BLaER1 treated with 17β-estradiol and CSF1 and Interleukin-3, amounts not matched to agents 10 nM and 100 nM (cell line): ENCODE results near the gene C11orf58.

Experiments
- H3K27ac ChIP-seq, 11 experiments: shearing (Covaris generic); formaldehyde crosslinking; 2 replicates each; pipeline ENCODE4 v1.8.1; 2022
- H3K27me3 ChIP-seq, 11 experiments: shearing (Covaris generic); formaldehyde crosslinking; 2 replicates each; pipeline ENCODE4 v1.8.1; 2022
- H3K36me3 ChIP-seq, 11 experiments: shearing (Covaris generic); formaldehyde crosslinking; 2 replicates each; pipeline ENCODE4 v1.8.1; 2022
- H3K4me1 ChIP-seq, 10 experiments: shearing (Covaris generic); formaldehyde crosslinking; 2 replicates each; pipeline ENCODE4 v1.8.1; 2022
- H3K4me2 ChIP-seq, 11 experiments: shearing (Covaris generic); formaldehyde crosslinking; 2 replicates each; pipeline ENCODE4 v1.8.1; 2022
- H3K4me3 ChIP-seq, 10 experiments: shearing (Covaris generic); formaldehyde crosslinking; 2 replicates each; pipeline ENCODE4 v1.8.1; 2022
- H3K9ac ChIP-seq, 11 experiments: shearing (Covaris generic); formaldehyde crosslinking; 2 replicates each; pipeline ENCODE4 v1.8.1; 2022
- H3K9me3 ChIP-seq, 11 experiments: shearing (Covaris generic); formaldehyde crosslinking; replicated peaks in 1 of 11; 2 replicates each; pipeline ENCODE4 v1.8.1; 2022
- H4K20me1 ChIP-seq, 11 experiments: shearing (Covaris generic); formaldehyde crosslinking; 2 replicates each; pipeline ENCODE4 v1.8.1; 2022
- Cebpa-rat ChIP-seq, 11 experiments: shearing (Covaris generic); IDR thresholded peaks; 2 replicates each; pipeline ENCODE4 v1.8.1; 2022

The C11orf58 gene

DNA sequence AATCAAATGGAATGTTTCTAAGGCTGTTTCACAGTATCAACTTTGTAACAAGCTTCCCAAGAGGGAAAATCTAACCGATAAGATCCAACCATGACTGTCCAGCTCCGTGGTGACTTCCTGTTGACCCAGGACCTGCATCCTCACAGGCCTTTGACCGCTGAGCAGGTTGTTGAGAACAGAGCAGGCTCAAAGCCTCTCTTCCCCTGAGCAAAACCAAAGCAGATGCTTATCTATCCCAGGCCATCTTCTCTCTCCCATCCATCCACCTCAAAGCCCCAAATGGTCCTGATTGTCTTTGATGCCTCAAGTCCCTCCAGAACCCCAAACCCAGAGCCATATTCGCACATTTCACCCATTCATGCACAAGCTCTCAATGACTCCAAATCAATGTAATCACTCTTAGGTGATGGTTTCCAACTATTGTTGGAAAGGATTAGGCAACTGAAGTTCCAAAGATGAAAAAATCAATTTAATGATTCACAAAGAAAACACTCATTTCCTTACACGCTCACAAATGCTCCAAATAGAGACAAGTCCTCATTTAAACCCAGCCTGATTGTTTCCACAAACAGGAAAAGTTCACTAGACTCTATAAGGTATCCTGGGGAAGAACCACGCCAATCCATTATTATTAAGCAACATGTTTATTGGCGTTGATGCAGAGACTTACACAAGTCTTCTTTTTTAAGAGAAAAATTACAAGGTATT, 48.7 kb downstream of the C11orf58 start:
- no peak overlapping the region for H3K27ac ChIP-seq

DNA sequence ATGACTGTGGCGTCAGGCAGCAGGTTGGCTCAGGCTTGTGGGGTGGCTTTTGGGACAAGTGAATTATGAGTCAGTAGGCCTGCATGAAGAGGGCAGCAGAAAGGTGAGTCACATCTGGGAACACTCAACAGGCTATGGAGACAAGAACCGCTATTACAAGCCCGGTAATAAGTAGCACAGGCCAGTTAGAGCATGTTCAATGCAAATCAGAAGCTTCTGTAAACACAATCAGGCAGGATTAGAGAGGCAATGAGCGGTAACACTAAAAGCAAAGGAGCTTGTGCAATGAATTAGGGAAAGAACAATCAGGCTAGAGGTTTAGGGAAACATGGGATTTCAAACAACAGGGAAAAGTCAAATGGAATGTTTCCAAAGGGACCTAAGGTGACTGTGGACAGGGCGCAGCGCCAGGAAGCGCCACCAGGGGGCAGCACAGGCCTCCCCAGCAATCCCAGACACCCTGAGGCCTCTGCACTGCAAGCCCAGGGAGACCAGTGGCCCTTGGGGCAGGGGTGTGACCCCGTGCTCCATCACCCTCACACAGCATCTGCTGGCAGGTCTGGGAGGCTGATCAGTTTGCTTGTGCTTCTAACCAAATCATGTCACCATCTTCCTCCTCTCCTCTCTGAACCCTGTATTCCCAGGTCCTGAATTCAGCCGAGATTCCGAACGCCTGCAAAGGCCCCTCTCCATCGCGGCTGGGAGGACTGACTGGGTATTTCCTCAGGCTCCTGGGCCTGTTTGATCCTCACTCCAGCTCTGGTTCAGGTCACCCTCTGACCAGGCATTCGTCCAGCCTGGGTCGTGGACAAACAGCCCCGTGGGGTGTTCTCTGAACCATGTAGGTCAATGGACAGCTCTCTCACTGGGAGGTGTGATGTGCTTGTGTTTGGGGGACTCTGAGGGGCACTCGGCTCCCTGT, 50.0 kb downstream of the C11orf58 start:
- Histone ChIP-seq H3K27ac (no peak overlapping the region), H3K27me3 (no peaks in the 10 kb centered on the region), H3K36me3 (no peaks in the 10 kb centered on the region), H3K4me2 (peak overlapping the region in 3 of 11 experiments; percentile 82 to 93 (median 84); a peak in 4 of 22 replicates), H3K4me1 (peaks cover 29 to 67% (median 45%) of the 10 kb centered on the region in 10 experiments), H4K20me1 (0 out of 22 replicates have a peak, but pooled peaks cover 0 to 4% (median 0%) of the 10 kb centered on the region in 11 experiments), H3K4me3 (no peak overlapping the region), H3K9ac (0 out of 22 replicates have a peak overlapping the region, but pooled peaks of 1 of the 11 experiments have one; percentile 37), H3K9me3 (no peaks in the 10 kb centered on the region)
- TF ChIP-seq Cebpa-rat (IDR thresholded peaks at IDR 0.05): no peak

More for the DNA sequence above, 48.7 kb downstream of the C11orf58 start:
- no peak overlapping the region for H3K4me3 ChIP-seq
- no peaks in the 10 kb centered on the region for H3K9me3 ChIP-seq
- peaks cover 0 to 4% (median 0%) of the 10 kb centered on the region in 11 experiments; a peak in 1 of 22 replicates for H4K20me1 ChIP-seq
- no peak overlapping the region for H3K9ac ChIP-seq
- H3K36me3 ChIP-seq: no peaks in the 10 kb centered on the region
- H3K27me3 ChIP-seq: no peaks in the 10 kb centered on the region
- H3K4me1 ChIP-seq: peaks cover 23 to 55% (median 33%) of the 10 kb centered on the region in 10 experiments
- no peak for TF ChIP-seq Cebpa-rat (IDR thresholded peaks at IDR 0.05)
- no peak overlapping the region for H3K4me2 ChIP-seq

GRCh38 chr11:16789063-16789420, 50.6 kb downstream of the C11orf58 start:
- Histone ChIP-seq H3K4me3 (no peak overlapping the region), H3K27me3 (no peaks in the 10 kb centered on the region), H3K4me2 (peak overlapping the region in 5 of 11 experiments; percentile 82 to 93 (median 84); a peak in 7 of 22 replicates), H3K9ac (peak overlapping the region in 1 of 11 experiments; percentile 37; a peak in 1 of 22 replicates), H3K27ac (no peak overlapping the region; a peak in 1 of 22 replicates), H3K4me1 (peaks cover 29 to 69% (median 51%) of the 10 kb centered on the region in 10 experiments), H4K20me1 (0 out of 22 replicates have a peak, but pooled peaks cover 0 to 4% (median 0%) of the 10 kb centered on the region in 11 experiments), H3K36me3 (no peaks in the 10 kb centered on the region), H3K9me3 (no peaks in the 10 kb centered on the region)
- no peak for TF ChIP-seq Cebpa-rat (IDR thresholded peaks at IDR 0.05)

DNA sequence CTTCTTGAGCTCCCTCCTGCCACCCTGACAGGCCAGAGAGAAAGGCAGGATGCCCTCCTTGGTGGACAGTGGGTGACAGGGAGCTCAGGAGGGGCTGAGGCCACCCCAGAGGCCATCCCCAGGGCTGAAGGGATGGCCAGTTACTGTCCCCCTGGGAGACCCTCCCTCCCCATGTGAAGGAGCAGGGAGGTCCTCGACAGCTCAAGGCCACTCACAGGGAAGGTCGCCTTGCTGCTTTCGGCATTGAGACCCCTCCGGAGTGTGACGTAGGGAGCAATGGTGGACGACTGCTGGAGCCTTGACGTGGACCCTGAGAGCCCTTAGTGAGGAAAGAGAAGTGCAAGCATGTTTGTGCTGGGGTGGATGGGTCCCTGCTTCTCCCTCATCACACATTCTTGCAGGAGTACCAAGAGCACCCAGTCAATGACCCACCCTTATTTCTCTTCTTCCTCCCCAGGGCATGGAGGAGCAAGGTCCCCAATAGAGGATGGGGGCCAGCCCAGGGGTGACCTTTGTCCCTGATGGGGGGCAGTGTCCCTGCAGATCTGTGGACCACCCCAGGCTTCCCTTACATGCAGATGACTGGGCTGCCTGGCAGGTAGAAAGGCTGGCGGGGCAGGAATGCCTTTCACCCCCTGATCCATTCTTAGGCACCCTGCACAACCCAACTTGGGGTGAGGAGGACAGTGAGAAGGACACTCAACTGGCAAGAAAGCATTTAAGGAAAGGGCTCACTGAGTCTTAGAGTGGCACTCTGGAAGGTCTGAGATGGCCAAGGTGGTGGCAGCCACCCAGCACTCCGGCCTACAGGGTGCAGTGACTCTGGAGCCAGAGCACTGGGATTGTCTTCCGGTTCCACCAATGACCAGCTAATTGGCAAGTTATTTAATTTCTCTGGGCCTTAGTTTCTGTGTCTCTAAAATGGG, 51.4 kb downstream of the C11orf58 start:
- Histone ChIP-seq H3K9me3 (no peaks in the 10 kb centered on the region), H3K4me2 (peak overlapping the region in 10 of 11 experiments; percentile 9 to 93 (median 77); a peak in 18 of 22 replicates), H3K36me3 (no peaks in the 10 kb centered on the region), H4K20me1 (0 out of 22 replicates have a peak, but pooled peaks cover 0 to 4% (median 0%) of the 10 kb centered on the region in 11 experiments), H3K27ac (peak overlapping the region in 6 of 11 experiments; percentile 24 to 75 (median 58); a peak in 7 of 22 replicates), H3K4me3 (peak overlapping the region in 1 of 10 experiments; percentile 7; a peak in 1 of 20 replicates), H3K9ac (peak overlapping the region in 3 of 11 experiments; percentile 1 to 56 (median 46); a peak in 2 of 22 replicates), H3K4me1 (peaks cover 30 to 71% (median 56%) of the 10 kb centered on the region in 10 experiments), H3K27me3 (no peaks in the 10 kb centered on the region)
- no peak for TF ChIP-seq Cebpa-rat (IDR thresholded peaks at IDR 0.05)

DNA sequence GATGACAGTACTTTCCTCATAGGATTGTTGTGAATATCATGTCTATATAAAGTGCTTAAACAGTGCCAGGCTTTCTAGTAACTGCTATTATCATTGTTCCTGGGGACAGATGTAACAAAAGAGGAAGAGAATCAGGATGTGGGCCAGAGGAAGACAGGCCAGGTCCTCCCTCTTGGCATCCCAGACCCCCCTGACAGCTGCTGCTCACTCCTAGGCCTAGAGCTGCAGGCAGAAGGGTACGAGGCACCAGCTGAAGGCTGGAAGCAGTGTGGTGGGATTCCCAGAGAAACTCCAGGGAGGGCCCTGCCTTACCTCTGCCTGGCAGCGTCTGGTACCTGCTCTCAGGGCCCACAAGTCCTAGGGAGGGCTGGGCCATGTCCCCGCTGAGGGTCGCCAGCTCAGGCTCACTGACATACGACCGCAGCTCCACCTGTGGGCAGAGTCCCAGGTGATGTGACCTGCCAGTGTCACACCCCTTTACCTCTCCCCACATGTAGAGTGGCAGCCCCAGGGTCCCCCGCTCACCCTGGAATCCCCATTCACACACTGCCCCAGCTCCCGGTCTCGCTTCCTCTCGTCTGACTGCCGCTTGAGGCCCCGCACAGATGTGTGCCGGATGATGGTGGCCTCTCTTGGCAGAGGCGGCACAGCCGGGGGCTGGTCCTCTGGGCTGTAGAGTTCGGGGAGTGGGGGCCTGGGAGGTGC, 52.2 kb downstream of the C11orf58 start:
- peak overlapping the region in 8 of 11 experiments; percentile 1 to 64 (median 42); a peak in 13 of 22 replicates for H3K9ac ChIP-seq
- peak overlapping the region in 10 of 11 experiments; percentile 9 to 93 (median 77); a peak in 19 of 22 replicates for H3K4me2 ChIP-seq
- no peaks in the 10 kb centered on the region for H3K27me3 ChIP-seq
- no peaks in the 10 kb centered on the region for H3K36me3 ChIP-seq
- peak overlapping the region in 10 of 11 experiments; percentile 2 to 85 (median 64); a peak in 19 of 22 replicates for H3K27ac ChIP-seq
- no peaks in the 10 kb centered on the region for H3K9me3 ChIP-seq
- no peak for TF ChIP-seq Cebpa-rat (IDR thresholded peaks at IDR 0.05)
- 0 out of 22 replicates have a peak, but pooled peaks cover 0 to 4% (median 0%) of the 10 kb centered on the region in 11 experiments for H4K20me1 ChIP-seq
- H3K4me3 ChIP-seq: peak overlapping the region in 2 of 10 experiments; percentile 7 to 12; a peak in 2 of 20 replicates
- H3K4me1 ChIP-seq: peaks cover 37 to 74% (median 61%) of the 10 kb centered on the region in 10 experiments

DNA sequence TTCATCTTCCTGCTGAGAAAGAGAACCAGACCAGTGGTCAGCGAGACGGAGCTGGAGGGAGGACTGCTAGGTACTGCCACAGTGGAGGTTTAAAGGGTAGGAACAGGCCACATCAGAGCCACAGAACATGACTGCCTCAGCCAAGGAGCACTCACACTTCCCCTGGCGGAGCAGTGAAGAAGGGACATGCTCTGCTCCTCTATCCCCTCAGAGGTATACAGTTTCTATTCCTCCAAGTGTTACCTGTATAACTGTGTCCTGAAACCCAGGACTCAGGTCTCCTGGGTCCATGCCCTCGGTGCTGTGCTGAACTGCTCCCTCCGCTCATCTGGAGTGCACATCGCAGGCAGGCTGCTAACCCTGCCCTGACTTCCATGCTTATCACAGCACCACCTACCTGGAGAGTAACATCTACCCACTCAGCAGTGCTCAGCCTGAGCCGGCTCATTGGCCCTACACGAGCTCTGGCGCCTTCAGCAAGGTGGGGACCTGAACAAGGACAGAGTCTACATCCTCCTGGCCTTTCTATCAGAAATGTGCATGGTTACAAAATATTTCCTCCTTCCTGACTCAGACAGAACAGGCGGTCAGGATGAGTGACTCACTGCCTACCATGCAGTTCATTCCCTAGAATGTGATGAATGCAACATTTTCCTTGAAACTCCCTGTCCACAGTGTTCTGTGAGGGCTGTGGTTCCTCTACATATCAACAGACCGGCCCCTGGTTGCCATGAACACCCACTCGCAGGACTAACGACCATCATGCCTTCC, 52.9 kb downstream of the C11orf58 start:
- no peak for TF ChIP-seq Cebpa-rat (IDR thresholded peaks at IDR 0.05)
- peak overlapping the region in 10 of 11 experiments; percentile 2 to 85 (median 64); a peak in 19 of 22 replicates for H3K27ac ChIP-seq
- peak overlapping the region in 2 of 10 experiments; percentile 12; a peak in 3 of 20 replicates for H3K4me3 ChIP-seq

More for the DNA sequence above, 52.9 kb downstream of the C11orf58 start:
- no peaks in the 10 kb centered on the region for H3K27me3 ChIP-seq
- 0 out of 22 replicates have a peak, but pooled peaks cover 0 to 4% (median 0%) of the 10 kb centered on the region in 11 experiments for H4K20me1 ChIP-seq
- H3K9ac ChIP-seq: peak overlapping the region in 7 of 11 experiments; percentile 5 to 64 (median 45); a peak in 12 of 22 replicates
- H3K4me1 ChIP-seq: peaks cover 37 to 77% (median 61%) of the 10 kb centered on the region in 10 experiments
- peak overlapping the region in 10 of 11 experiments; percentile 12 to 93 (median 77); a peak in 19 of 22 replicates for H3K4me2 ChIP-seq
- H3K9me3 ChIP-seq: no peaks in the 10 kb centered on the region
- no peaks in the 10 kb centered on the region for H3K36me3 ChIP-seq
